ENCODE measurements around the gene REXO4.
"Not testable (repeated sequence)": the region's sequence is repeated elsewhere in the genome, so short reads cannot be mapped to it uniquely, and the experiment has no call there.

The REXO4 gene

DNA sequence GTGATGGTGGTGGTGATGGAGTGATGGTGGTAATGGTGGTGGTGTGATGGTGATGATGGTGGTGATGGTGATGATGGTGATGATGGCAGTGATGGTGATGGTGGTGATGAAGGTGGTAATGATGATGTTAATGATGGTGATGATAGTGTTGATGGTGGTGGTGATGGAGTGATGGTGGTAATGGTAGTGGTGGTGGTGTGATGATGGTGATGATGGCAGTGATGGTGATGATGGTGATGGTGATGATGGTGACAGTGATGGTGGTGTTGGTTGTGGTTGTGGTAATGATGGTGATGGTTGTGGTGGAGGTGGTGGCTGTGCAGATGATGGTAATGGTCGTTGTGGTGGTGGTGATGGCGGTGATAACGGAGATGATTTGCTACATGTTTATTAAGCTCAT, 34.4 kb downstream of the REXO4 start:
- DNase-seq (ENCODE audit: low read depth in 2 of 2) = no peak
- TF ChIP-seq, protein P1, sequence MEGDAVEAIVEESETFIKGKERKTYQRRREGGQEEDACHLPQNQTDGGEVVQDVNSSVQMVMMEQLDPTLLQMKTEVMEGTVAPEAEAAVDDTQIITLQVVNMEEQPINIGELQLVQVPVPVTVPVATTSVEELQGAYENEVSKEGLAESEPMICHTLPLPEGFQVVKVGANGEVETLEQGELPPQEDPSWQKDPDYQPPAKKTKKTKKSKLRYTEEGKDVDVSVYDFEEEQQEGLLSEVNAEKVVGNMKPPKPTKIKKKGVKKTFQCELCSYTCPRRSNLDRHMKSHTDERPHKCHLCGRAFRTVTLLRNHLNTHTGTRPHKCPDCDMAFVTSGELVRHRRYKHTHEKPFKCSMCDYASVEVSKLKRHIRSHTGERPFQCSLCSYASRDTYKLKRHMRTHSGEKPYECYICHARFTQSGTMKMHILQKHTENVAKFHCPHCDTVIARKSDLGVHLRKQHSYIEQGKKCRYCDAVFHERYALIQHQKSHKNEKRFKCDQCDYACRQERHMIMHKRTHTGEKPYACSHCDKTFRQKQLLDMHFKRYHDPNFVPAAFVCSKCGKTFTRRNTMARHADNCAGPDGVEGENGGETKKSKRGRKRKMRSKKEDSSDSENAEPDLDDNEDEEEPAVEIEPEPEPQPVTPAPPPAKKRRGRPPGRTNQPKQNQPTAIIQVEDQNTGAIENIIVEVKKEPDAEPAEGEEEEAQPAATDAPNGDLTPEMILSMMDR (IDR thresholded peaks at IDR 0.05; ENCODE audit: low read depth, low read length) = no peak
- H3K4me3 ChIP-seq (replicated peaks in 1 of 2; ENCODE audit: low read depth in 2 of 2, low read length in 2 of 2) = no peak overlapping the region

DNA sequence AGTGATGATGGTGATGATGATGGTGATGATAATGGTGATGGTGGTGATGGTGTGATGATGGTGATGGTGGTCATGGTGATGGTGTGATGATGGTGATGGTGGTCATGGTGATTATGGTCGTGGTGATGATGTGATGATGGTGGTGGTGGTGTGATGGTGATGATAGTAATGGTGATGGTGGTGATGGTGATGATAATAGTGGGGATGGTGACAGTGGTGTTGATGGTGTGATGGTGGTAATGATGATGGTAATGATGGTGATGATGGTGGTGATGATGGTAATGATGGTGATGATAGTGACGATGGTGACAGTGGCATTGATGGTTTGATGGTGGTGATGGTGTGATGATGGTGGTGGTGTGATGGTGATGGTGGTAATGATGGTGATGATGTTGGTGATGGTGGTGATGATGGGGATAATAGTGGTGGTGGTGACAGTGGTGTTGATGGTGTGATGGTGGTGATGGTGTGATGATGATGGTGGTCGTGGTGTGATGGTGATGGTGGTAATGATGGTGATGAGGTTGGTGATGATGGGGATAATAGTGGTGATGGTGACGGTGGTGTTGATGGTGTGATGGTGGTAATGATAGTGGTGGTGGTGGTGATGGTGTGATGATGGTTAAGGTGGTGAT, 35.2 kb downstream of the REXO4 start:
- TF ChIP-seq, protein P1 (IDR thresholded peaks at IDR 0.05; ENCODE audit: low read depth, low read length) = no peak

DNA sequence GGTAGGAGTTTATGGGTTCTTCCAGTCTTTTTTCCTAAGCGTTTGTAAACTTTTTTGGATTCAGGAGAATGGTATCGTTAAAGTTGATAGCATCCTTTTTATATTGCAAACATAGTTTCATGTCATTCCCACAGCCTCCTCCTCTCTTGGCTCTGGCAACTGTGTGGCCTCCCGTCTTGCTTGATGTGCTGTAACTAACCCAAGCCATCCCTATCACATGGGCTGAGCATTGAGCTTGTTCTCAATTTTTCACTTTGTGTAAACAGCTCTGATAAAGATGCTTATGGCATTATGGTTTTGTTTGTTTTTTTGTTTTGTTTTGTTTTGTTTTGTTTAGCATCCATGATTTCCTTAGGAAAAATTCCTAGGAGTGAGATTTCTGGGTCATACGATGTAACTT, 37.1 kb downstream of the REXO4 start:
- no peak for DNase-seq (ENCODE audit: low read depth in 2 of 2)
- H3K4me3 ChIP-seq (replicated peaks in 1 of 2; ENCODE audit: low read depth in 2 of 2, low read length in 2 of 2) = no peak overlapping the region
- TF ChIP-seq, protein P1 (IDR thresholded peaks at IDR 0.05; ENCODE audit: low read depth, low read length) = no peak

More for the DNA sequence above, 35.2 kb downstream of the REXO4 start:
- DNase-seq (ENCODE audit: low read depth in 2 of 2) = no peak
- no peak overlapping the region for H3K4me3 ChIP-seq (replicated peaks in 1 of 2; ENCODE audit: low read depth in 2 of 2, low read length in 2 of 2)

DNA sequence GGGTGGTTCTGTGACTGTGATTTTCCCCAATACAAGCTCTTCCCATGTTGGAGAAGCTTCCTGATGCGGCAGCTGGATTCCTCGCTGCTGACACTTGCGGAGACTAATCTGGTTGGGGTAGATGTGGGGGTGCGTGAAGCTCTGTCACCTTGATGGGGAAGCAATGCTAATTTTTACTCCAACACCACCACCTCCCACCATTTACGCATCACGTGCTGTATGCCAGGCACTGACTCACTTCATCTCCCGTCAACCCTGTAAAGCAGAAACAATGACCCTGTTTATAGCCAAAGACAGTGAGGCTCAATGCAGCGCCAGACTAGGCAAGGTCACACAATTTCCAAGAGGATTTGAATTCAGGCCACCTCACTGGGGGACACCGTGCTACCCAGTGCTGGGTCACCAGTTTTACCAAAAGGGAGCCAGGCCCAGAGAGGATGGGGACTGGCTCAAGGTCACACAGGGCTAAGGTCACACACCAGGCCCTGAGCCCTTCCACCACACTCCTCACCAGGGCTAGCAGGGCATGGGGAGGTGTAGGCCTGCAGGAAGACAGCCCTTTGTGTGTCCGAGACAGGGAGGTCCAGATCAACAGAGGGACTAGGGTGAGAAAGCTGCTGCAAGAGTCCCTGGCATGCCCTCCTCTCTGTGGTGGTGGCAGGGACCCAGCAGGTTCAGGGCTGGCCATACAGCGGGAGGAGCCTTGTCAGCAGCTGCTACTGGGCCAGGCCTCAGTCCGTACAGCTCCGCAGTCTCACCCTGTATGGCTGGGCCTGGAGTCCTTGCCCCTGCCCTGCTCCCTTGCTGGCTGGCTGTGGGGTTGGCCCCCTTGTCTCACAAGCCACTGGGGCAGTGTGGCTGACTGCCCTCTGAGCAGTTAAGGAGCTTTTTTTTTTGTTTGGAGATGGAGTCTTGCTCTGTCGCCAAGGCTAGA, 38.4 kb downstream of the REXO4 start:
- TF ChIP-seq, protein P1 (IDR thresholded peaks at IDR 0.05; ENCODE audit: low read depth, low read length) = no peak

DNA sequence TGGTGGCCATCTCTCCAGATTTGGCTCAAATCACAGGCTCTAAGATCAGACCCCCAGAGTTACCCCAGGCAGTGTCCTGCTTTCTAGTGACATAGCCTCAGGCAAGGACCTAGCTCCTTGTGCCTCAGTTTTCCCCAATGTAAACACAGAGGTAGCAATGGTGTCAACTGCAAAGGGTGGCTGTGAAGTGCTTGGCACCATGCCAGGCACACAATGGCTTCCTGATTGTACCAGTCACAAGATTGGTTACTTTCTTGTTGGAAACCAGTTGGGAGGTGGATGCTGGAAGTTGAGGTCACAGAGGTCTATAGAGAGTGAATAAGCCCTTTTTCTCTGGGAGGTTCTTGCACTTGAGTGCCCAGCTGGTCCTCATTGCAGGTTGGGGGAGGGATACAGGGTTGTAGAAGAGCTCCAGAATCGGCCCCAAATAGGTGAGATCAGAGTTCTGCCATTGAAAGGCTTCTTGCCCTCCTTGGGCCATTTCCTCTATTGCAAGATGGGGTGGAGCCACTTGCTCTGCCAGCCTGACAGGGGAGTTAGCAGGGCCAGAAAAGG, 39.3 kb downstream of the REXO4 start:
- no peak overlapping the region for H3K4me3 ChIP-seq (replicated peaks in 1 of 2; ENCODE audit: low read depth in 2 of 2, low read length in 2 of 2)
- no peak for DNase-seq (ENCODE audit: low read depth in 2 of 2)
- TF ChIP-seq, protein P1 (IDR thresholded peaks at IDR 0.05; ENCODE audit: low read depth, low read length) = no peak

More for the DNA sequence above, 38.4 kb downstream of the REXO4 start:
- no peak for DNase-seq (ENCODE audit: low read depth in 2 of 2)
- no peak overlapping the region for H3K4me3 ChIP-seq (replicated peaks in 1 of 2; ENCODE audit: low read depth in 2 of 2, low read length in 2 of 2)

DNA sequence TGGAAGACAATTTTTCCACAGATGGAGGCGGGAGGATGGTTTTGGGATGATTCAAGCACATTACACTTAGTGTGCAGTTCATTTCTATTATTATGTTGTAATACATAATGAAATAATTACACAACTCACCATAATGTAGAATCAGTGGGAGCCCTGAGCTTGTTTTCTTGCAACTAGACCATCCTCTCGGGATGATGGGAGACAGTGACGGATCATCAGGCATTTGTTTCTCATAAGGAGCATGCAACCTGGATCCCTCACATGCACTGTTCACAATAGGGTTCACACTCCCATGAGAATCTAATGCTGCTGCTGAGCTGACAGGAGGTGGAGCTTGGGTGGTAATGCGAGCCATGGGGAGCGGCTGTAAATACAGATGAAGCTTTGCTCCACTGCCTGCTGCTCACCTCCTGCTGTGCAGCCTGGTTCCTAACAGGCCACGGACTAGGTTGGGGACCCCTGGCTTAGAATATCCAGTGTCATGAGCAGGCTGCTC, 40.0 kb downstream of the REXO4 start:
- DNase-seq (ENCODE audit: low read depth in 2 of 2) = peak; percentile 42 to 56
- no peak overlapping the region for H3K4me3 ChIP-seq (replicated peaks in 1 of 2; ENCODE audit: low read depth in 2 of 2, low read length in 2 of 2)
- TF ChIP-seq, protein P1 (IDR thresholded peaks at IDR 0.05; ENCODE audit: low read depth, low read length) = no peak

DNA sequence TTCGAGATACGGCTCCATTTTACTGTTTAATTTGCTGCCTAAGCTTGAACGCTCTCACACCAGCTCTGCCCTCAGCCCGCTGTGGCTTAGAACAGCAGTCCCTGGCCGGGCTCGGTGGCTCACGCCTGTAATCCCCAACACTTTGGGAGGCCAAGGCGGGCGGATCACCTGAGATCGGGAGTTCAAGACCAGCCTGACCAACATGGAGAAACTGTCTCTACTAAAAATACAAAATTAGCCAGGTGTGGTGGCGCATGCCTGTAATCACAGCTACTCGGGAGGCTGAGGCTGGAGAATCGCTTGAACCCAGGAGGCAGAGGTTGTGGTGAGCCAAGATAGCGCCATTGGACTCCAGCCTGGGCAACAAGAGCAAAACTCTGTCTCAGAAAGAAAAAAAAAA, 40.5 kb downstream of the REXO4 start:
- DNase-seq (ENCODE audit: low read depth in 2 of 2) = not testable (repeated sequence)

More for the DNA sequence above, 40.5 kb downstream of the REXO4 start:
- not testable (repeated sequence) for H3K4me3 ChIP-seq (replicated peaks in 1 of 2; ENCODE audit: low read depth in 2 of 2, low read length in 2 of 2)
